GM12801 (cell line): ENCODE data around the gene THAP12.

Experiments
- TF ChIP-seq, protein P1 (sequence below): IDR thresholded peaks from one replicate; pipeline ENCODE4 v1.5.1; 2011; ENCODE audit warnings: control low read depth; ENCODE audit not compliant: insufficient read length; ENCODE audit errors: extremely low read depth

THAP12 gene, protein sequence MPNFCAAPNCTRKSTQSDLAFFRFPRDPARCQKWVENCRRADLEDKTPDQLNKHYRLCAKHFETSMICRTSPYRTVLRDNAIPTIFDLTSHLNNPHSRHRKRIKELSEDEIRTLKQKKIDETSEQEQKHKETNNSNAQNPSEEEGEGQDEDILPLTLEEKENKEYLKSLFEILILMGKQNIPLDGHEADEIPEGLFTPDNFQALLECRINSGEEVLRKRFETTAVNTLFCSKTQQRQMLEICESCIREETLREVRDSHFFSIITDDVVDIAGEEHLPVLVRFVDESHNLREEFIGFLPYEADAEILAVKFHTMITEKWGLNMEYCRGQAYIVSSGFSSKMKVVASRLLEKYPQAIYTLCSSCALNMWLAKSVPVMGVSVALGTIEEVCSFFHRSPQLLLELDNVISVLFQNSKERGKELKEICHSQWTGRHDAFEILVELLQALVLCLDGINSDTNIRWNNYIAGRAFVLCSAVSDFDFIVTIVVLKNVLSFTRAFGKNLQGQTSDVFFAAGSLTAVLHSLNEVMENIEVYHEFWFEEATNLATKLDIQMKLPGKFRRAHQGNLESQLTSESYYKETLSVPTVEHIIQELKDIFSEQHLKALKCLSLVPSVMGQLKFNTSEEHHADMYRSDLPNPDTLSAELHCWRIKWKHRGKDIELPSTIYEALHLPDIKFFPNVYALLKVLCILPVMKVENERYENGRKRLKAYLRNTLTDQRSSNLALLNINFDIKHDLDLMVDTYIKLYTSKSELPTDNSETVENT

DNA sequence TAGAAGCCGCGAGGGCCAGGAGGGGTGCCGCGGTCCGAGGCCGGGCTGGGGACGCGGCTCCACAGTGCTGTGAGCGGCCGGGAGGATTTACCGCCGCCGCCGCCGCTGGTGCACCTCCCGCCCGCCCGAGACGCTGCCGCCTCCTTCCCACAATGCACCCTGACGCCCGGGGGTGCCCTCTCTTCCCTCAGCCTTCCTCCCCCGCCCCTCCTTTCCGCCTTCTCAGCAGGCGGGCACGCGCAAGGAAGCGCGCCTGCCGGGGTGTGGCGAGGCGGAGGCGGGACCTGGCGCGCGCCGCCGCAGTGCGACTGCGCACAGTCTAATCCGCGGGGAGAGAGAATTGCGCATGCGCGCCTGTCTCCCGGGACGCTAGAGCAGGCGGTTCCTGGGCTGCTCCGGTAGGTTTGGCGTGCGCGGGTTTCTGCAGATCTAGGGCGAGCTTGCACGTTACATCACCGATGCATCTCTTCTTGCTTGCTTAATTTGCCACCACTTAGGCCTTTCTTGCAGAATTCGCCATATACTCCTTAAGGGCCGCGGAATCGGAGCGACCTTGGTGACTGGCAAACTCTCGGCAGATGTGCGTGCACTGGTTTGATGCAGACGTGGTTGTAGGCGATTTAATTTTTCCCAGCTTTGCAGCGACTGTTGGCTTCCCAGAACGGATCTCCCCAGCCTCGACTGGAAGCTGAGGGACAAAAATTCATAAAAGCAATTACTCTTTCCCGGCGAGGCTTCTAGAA is at the start of gene THAP12, which contains the start of gene GVQW3:
THAP12 (minus strand) TSS at position 156 of the 743 bp plus-strand sequence. CDS start 296 bp downstream, outside the sequence.
GVQW3 (plus strand) TSS at position 347 of the 743 bp plus-strand sequence. CDS start 506 bp downstream, outside the sequence.
- TF ChIP-seq, protein P1, sequence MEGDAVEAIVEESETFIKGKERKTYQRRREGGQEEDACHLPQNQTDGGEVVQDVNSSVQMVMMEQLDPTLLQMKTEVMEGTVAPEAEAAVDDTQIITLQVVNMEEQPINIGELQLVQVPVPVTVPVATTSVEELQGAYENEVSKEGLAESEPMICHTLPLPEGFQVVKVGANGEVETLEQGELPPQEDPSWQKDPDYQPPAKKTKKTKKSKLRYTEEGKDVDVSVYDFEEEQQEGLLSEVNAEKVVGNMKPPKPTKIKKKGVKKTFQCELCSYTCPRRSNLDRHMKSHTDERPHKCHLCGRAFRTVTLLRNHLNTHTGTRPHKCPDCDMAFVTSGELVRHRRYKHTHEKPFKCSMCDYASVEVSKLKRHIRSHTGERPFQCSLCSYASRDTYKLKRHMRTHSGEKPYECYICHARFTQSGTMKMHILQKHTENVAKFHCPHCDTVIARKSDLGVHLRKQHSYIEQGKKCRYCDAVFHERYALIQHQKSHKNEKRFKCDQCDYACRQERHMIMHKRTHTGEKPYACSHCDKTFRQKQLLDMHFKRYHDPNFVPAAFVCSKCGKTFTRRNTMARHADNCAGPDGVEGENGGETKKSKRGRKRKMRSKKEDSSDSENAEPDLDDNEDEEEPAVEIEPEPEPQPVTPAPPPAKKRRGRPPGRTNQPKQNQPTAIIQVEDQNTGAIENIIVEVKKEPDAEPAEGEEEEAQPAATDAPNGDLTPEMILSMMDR: no peak

DNA sequence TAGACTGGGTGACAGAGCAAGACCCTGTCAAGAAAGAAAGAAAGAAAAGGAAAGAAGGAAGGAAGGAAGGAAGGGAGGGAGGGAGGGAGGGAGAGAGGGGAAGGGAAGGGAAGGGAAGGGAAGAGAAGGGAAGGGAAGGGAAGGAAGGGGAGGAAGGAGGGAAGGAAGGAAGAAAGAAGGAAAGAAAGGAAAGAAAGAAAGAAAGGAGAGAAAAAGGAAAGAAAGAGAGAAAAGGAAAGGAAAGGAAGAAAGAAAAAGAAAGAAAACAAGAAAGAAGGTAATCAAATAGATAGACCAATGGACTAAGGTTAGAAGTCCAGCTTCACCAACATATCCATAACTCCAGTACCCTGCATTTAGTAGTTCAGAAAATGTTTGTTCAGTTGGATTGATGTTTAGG is 45.7 kb upstream of the THAP12 start:
- TF ChIP-seq, protein P1: no peak

DNA sequence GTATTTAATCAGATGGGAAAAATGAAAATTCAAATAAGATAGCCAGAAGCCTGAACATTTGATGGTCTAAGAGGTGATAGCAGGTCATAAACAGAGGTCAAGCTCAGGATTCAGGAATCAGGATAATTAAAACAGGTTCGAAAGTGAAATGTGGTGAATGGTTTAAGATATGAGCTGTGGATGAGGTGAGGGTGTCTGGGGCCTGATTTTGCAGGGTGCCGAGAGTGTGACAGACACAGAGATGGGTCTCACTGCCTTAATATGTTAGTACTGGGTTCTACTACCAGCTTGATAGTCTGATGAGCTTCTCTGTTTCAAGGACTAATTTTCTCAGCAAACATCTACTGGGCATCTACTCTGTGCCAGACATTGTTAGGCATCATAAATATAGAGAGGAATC is 44.0 kb upstream of the THAP12 start:
- TF ChIP-seq, protein P1: no peak

DNA sequence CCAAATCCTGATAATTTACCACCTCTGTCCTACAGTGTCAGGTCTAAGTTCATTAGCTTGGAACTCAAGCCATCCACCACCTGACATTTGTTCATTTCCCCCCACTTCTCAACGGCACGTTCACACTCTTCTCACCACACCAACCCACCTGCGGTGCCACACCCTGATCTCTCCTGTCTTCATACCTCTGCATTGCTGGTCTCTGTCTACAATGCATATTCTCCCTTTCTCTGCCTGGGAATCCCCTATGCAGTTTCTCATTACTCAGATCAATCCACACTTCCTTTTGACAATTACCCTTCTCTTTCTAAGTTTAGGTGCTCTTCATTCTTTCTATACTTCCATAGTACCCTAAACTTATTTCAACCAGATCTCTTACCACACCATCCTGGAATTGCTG is 43.4 kb upstream of the THAP12 start:
- TF ChIP-seq, protein P1: no peak

DNA sequence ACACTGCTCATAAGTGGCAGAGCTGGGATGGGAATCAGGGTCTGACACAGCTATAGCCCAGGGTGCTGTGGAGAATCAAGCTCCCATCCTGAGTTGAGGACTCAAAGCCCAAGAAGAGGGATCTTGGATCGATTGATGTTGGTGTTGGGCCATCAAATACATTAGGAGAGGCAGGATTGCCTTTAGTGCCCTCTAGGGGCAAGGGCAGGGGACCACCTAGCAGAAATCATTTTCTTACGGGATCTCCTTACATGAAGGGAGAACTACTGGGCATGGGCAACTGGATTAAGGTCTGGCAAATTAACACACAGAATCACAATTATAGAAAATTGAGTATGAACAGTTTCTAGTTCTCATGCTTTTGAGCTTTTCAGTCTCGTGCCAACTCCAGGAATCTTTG is 39.0 kb upstream of the THAP12 start:
- TF ChIP-seq, protein P1: no peak

DNA sequence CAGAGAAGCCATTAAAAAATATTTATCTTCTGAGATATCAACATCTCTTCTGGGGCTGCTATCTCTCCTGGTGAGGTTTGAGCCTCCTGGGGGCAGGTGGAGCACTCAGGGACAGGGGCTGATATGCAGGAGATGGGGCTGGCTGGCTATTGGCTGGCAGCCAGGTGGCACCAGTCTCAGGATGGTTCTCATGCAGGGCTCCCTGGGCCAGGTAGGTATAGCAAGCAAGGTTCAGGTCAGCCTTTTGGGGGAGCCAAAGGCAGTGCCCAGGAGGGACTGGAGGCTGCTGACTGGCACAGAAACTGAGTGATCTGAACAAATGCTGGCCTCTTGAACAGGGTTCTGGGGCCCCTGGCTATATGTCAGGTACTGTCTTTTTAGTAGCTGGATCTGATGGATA is 34.1 kb upstream of the THAP12 start:
- TF ChIP-seq, protein P1: no peak
